ENCODE data around the gene SPACA4.

GRCh38 chr19:48629599-48630295 lies 23.2 kb downstream of the SPACA4 start:
- TF ChIP-seq CTCF (IDR thresholded peaks at IDR 0.05; ENCODE audit: low read length) (no peak), EZH2phosphoT487 (IDR thresholded peaks at IDR 0.05; ENCODE audit: low read length) (no peak), EZH2 (optimal IDR thresholded peaks at IDR 0.05; ENCODE audit: low read depth, low read length) (no peak)

Data from MM.1S (cell line).